ENCODE measurements around the gene WNK4.
A peak's percentile ranks its signal among the peaks of the same experiment; 100 is the strongest.

WNK4 gene

DNA sequence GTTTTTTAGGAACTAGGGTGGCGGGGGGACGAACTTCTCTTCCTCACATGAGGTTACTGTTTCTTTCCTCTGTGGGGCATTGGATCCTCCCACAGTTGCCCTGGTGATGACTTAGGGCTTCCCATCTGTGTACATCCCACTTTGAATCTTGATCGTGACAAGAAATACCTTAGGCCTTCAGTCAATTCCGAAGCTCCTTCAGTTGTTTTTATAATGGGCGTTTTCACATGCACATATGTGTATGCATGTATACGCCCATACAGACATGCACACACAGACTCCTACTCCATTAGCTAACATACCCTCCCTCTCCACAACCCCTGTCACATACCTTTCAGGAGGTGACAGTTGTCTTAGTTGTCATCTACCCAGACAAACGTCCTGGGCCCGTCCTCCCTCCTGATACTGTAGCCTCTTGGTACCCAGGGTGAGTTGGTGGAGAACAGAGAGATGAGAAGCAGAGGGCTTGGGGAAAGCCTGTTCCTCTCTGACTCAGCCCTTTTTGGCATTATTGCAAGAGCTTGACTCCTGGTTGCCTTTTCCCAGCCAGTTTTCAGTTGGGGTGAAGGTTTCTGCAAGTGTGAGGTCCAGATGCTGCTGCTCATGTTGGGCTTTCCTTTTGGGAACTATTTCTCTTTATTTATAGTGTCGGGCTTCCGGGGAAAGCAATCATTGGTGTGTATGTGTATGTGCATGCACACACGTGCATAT, 61.7 kb downstream of the WNK4 start:
- no peak for DNase-seq

DNA sequence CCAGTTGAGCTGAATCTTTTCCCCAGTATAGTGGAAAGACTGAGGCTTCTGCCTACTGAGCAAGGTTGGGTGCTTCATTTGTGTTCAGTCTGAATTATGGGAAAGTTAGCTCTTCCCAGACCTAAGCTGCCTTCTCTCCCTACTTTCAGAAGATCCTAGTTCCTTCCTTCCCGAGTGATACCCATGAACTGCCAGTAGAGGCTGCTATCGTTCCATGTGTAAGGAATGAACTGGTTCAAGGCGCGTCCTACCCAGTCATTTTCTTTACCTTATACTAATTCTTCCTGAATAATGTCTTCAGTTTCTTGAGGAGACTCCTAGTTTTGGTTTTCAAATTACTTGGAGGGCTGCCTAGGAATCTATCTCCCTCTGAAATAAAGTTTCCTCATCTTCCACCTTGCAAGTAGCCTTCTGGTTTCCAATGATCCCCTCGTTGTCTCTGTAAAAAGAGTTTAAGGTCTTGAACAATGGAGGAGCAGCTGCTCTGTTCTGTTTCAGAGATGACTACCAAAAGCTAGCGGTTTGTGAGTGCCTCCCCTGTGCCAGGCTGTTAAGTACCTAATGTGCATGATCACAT, 63.0 kb downstream of the WNK4 start:
- peak; percentile 51 for DNase-seq

DNA sequence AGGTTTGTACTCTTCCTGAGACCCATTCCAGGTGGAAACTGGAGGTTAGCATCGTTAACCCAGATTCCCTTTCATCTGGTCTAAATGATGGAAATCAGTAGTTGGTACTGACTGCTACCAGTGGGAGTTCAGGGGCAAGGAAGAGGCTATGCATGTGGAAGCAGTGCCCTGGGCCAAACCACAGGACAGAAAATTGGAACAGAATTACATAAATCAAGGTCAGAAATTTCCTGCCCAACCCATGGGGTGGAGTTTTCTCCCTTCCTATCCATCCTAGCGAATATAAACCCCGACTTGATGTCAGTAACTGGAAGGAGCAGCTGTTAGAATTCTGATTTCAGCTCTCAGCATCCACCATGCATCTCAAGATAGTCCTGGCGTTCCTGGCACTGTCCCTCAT, 63.9 kb downstream of the WNK4 start, which contains the start of gene AOC2:
AOC2 (plus strand) TSS at position 310 of the 400 bp plus-strand sequence; CDS start at position 357, 47 bp downstream.
- no peak for DNase-seq

DNA sequence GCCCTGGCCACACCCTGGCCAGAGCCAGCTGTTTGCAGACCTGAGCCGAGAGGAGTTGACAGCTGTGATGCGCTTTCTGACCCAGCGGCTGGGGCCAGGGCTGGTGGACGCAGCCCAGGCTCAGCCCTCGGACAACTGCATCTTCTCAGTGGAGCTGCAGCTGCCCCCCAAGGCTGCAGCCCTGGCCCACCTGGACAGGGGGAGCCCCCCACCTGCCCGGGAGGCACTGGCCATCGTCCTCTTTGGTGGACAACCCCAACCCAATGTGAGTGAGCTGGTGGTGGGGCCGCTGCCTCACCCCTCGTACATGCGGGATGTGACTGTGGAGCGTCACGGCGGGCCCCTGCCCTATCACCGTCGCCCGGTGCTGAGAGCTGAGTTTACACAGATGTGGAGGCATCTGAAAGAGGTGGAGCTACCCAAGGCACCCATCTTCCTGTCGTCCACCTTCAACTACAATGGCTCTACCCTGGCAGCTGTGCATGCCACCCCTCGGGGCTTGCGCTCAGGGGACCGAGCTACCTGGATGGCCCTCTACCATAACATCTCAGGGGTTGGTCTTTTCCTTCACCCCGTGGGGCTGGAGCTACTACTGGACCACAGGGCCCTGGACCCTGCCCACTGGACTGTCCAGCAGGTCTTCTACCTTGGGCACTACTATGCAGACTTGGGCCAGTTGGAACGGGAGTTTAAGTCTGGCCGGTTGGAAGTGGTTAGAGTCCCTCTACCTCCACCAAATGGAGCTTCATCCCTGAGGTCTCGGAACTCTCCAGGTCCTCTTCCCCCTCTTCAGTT, 64.5 kb downstream of the WNK4 start:
- no peak for DNase-seq

DNA sequence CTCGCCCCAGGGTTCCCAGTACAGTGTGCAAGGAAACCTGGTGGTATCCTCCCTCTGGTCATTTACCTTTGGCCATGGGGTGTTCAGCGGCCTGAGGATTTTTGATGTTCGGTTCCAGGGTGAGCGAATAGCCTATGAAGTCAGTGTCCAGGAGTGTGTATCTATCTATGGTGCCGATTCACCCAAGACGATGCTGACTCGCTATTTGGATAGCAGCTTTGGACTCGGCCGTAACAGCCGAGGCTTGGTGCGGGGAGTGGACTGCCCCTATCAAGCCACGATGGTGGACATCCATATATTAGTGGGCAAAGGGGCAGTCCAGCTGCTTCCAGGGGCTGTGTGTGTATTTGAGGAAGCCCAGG, 65.1 kb downstream of the WNK4 start:
- DNase-seq, result no peak

DNA sequence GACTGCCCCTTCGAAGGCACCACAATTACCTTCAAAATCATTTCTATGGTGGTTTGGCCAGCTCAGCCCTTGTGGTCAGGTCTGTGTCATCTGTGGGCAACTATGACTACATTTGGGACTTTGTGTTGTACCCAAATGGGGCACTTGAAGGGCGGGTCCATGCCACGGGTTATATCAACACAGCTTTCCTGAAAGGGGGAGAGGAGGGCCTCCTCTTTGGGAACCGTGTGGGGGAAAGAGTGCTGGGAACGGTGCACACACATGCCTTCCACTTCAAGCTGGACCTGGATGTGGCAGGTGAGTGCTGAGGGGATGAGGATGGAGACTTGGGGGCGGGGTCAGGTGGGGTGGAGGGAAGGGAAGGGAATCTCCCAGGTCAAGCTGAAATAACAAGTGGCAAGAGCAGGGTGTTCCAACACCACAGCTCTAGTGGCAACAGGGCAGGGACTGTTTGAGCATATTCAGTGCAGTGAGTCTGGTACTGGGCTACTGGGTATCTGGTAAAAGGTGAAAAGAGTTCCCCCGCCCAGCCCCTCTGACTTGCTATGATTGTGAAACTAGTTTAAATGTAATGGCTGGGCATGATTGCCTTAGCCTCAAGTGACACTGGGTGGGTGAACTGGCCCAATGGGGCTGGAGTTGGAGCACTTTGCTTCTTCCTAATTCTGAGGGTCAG, 65.6 kb downstream of the WNK4 start:
- no peak for DNase-seq

All from COR-L47 (cell line).